SK-N-SH (cell line): ENCODE measurements around the gene MAPK10. TPM values are rescaled to one million over a fixed set of nuclear protein-coding genes. Genes with fewer than 3 reads are reported as not detected.

Experiments used
- CTCF ChIA-PET: fragments of 300-600, 350-600 bp; formaldehyde crosslinking; extraction: SDS; loops from one replicate; lab custom pipeline; 2021; lab: Yijun Ruan, JAX
- POLR2A ChIA-PET: fragments of 350-600 bp; sonication (Branson Sonifier 250); formaldehyde crosslinking; extraction: SDS; loops from one replicate; lab custom pipeline; 2020; ENCODE audit warnings: antibody characterized with exemption, inconsistent platforms; lab: Yijun Ruan, JAX
- DNase-seq: peaks from one replicate; pipeline ENCODE4 v3.0.0; 2012
- H2AFZ ChIP-seq: fragments of 200-600 bp; sonication (generic); 2 replicates; pipeline ENCODE4 v1.8.1; 2016; ENCODE audit warnings: antibody characterized with exemption, mild to moderate bottlenecking, low read depth
- H3F3A ChIP-seq: fragments of 200-600 bp; sonication (generic); replicated peaks from 2 replicates; pipeline ENCODE3; 2016; ENCODE audit warnings: antibody characterized with exemption, mild to moderate bottlenecking; ENCODE audit not compliant: insufficient read depth
- H3K27ac ChIP-seq, 2 experiments: fragments of 200-500 bp in 1 of 2; fragments of 200-600 bp in 1 of 2; sonication (Bioruptor generic) in 1 of 2; sonication (generic), shearing (Covaris generic) in 1 of 2; 2 replicates each; pipeline versions ENCODE4 v1.5.1 to v1.6.1; 2014 to 2016; ENCODE audit warnings: low read depth in 2 of 2, inconsistent platforms in 1 of 2, low read length in 1 of 2, mild to moderate bottlenecking in 1 of 2, mixed read lengths in 1 of 2
- H3K27me3 ChIP-seq: fragments of 200-600 bp; sonication (generic), shearing (Covaris generic); 2 replicates; pipeline ENCODE4 v1.6.1; 2016; ENCODE audit warnings: mixed run types; ENCODE audit not compliant: insufficient read depth
- H3K36me3 ChIP-seq, 2 experiments: fragments of 200-500 bp in 1 of 2; fragments of 200-600 bp in 1 of 2; sonication (Bioruptor generic) in 1 of 2; sonication (generic) in 1 of 2; replicated peaks in 1 of 2; 2 replicates each; pipeline versions ENCODE3 to v1.5.1; 2014 to 2016; ENCODE audit warnings: low read length in 1 of 2, mild to moderate bottlenecking in 1 of 2; ENCODE audit not compliant: insufficient read depth in 2 of 2, control insufficient read depth in 1 of 2
- H3K4me1 ChIP-seq, 2 experiments: fragments of 200-500 bp in 1 of 2; fragments of 200-600 bp in 1 of 2; sonication (Bioruptor generic) in 1 of 2; sonication (generic), shearing (Covaris generic) in 1 of 2; 2 replicates each; pipeline versions ENCODE4 v1.5.1 to v1.6.1; 2014 to 2016; ENCODE audit warnings: low read depth in 1 of 2, low read length in 1 of 2, mixed run types in 1 of 2; ENCODE audit not compliant: insufficient read depth in 2 of 2, control insufficient read depth in 1 of 2
- H3K4me2 ChIP-seq: fragments of 200-600 bp; sonication (generic), shearing (Covaris generic); 2 replicates; pipeline ENCODE4 v1.6.1; 2017; ENCODE audit warnings: mixed run types
- H3K4me3 ChIP-seq, 2 experiments: fragments of 200-500 bp in 1 of 2; fragments of 200-600 bp in 1 of 2; sonication (Bioruptor generic) in 1 of 2; sonication (generic), shearing (Covaris generic) in 1 of 2; 2 replicates each; pipeline versions ENCODE4 v1.5.1 to v1.8.1; 2014 to 2016; ENCODE audit warnings: low read depth in 2 of 2, inconsistent platforms in 1 of 2, low read length in 1 of 2, mild to moderate bottlenecking in 1 of 2, mixed read lengths in 1 of 2, moderate library complexity in 1 of 2
- H3K79me2 ChIP-seq: fragments of 200-600 bp; sonication (generic); 2 replicates; pipeline ENCODE4 v1.8.1; 2017; ENCODE audit warnings: mild to moderate bottlenecking; ENCODE audit not compliant: insufficient read depth
- H3K9ac ChIP-seq: fragments of 200-600 bp; sonication (generic); 2 replicates; pipeline ENCODE4 v1.6.1; 2017; ENCODE audit warnings: mixed run types
- H3K9me2 ChIP-seq: fragments of 200-600 bp; sonication (generic); 2 replicates; pipeline ENCODE4 v1.6.1; 2017; ENCODE audit warnings: mixed run types
- H3K9me3 ChIP-seq: fragments of 200-600 bp; sonication (generic); 2 replicates; pipeline ENCODE4 v1.6.1; 2017; ENCODE audit warnings: mixed run types, mild to moderate bottlenecking, moderate library complexity
- H4K20me1 ChIP-seq: fragments of 200-600 bp; sonication (generic); 2 replicates; pipeline ENCODE4 v1.6.1; 2017; ENCODE audit warnings: mild to moderate bottlenecking, mixed run types; ENCODE audit not compliant: insufficient read depth
- ELF1 ChIP-seq: IDR thresholded peaks from 2 replicates; pipeline ENCODE4 v1.4.0; 2012
- FOXJ3 ChIP-seq: sonication (generic); formaldehyde crosslinking; IDR thresholded peaks from 2 replicates; pipeline ENCODE4 v1.5.1; 2020; ENCODE audit warnings: mild to moderate bottlenecking, missing genetic modification reagents
- GABPA ChIP-seq: IDR thresholded peaks from 2 replicates; pipeline ENCODE4 v1.4.0; 2012; ENCODE audit warnings: low read depth, mild to moderate bottlenecking
- GATA2 ChIP-seq: sonication (generic); formaldehyde crosslinking; IDR thresholded peaks from 2 replicates; pipeline ENCODE4 v1.5.0; 2020; ENCODE audit warnings: mild to moderate bottlenecking, missing genetic modification reagents
- REST ChIP-seq: IDR thresholded peaks from 2 replicates; pipeline ENCODE4 v1.6.1; 2012; ENCODE audit warnings: mild to moderate bottlenecking, low read depth, low read length, moderate library complexity
- RXRA ChIP-seq: IDR thresholded peaks from 2 replicates; pipeline ENCODE4 v1.4.0; 2012; ENCODE audit warnings: low read depth, mild to moderate bottlenecking, borderline replicate concordance
- TAF1 ChIP-seq: IDR thresholded peaks from 2 replicates; pipeline ENCODE4 v1.6.1; 2012; ENCODE audit warnings: low read depth, mild to moderate bottlenecking, low read length, moderate library complexity, borderline replicate concordance
- TCF12 ChIP-seq: IDR thresholded peaks from 2 replicates; pipeline ENCODE4 v1.4.0; 2012
- TEAD4 ChIP-seq: IDR thresholded peaks from 2 replicates; pipeline ENCODE4 v1.4.0; 2012; ENCODE audit warnings: mild to moderate bottlenecking, borderline replicate concordance; ENCODE audit not compliant: insufficient read depth
- WGBS: methylation state at CpG from one replicate; pipeline ENCODE4 v1.1.6; 2017; ENCODE audit warnings: low lambda C conversion rate; 5-methylcytosine and 5-hydroxymethylcytosine counted together
- polyA plus RNA-seq, 3 experiments: library from polyadenylated mRNA; depleted of rRNA; stranded (reverse); fragments of >200 nt; gene quantifications; 2 replicates each; pipeline ENCODE4 v1.2.3, GENCODE V29; 2012
- TF ChIP-seq, protein P1 (sequence below): IDR thresholded peaks from 2 replicates; pipeline ENCODE4; 2012
- TF ChIP-seq, protein P2 (sequence below): fragments of 150-350 bp; IDR thresholded peaks from 2 replicates; pipeline ENCODE4 v1.6.1; 2016; ENCODE audit warnings: mild to moderate bottlenecking, low read depth, low read length

The MAPK10 gene
- polyA plus RNA-seq, 1 of the 3 experiments (the other 2 are of a cell fraction), result 8.1 TPM

DNA sequence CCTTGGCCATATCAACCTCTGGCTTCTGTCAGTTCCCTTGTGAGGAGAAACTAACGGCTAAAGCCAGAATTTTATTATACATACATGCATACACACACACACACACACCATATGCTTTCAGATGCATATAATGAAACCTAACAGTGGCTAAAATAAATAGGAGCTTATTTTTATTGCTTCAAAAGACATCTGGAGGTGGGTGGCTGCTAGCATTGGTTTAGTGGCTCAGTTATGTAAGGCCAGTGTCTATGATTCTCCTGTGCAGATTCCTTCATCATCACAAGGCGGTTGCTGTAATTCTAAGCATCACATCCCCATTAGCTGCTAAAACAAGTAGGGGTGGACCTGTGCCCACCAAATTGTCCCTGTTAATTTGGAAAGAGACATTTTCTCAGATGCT lies 110.8 kb downstream of the MAPK10 start:
- ChIA-PET CTCF (no interaction called here), POLR2A (no interaction called here)
- no peaks in the 10 kb centered on the region for H4K20me1 ChIP-seq
- H3K9ac ChIP-seq, result no peak overlapping the region
- H3K4me3 ChIP-seq, result no peak overlapping the region
- no peaks in the 10 kb centered on the region for H3K79me2 ChIP-seq
- no peak for DNase-seq
- H3K36me3 ChIP-seq, result no peaks in the 10 kb centered on the region
- TF ChIP-seq FOXJ3 (CRISPR knock-in tag) (no peak), GABPA (no peak)
- TF ChIP-seq, all 33 proteins: peak for 0
- Histone ChIP-seq H3K4me1 (no peaks in the 10 kb centered on the region), H3K27me3 (no peaks in the 10 kb centered on the region), H3F3A (peaks cover 4% of the 10 kb centered on the region), H3K9me2 (no peaks in the 10 kb centered on the region), H3K27ac (no peak overlapping the region), H3K4me2 (no peak overlapping the region), H3K9me3 (no peaks in the 10 kb centered on the region), H2AFZ (no peak overlapping the region)
- WGBS, result 96% methylated on average over 2 of the region's 2 CpGs

DNA sequence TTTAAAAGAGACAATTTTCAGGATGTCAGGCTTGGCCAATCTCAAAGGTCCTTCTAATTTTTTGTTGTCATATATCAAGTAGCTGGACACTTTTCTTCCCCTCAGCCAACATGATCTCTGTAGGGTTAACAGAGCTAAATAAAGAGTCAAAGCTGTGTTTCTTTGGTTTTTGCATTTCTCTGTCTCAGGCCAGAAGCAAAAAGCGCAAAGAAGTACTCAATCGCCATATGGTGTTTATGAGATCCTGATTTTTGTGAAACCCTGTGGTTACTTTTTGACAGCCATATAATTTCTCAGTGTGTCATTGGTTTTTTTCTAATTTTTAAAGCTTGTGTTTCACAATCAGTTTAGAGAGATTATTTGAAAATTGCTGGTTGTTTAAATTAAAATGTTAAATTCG lies 111.9 kb downstream of the MAPK10 start:
- WGBS, result 86% methylated on average over 3 of the region's 3 CpGs
- Histone ChIP-seq H3K4me3 (no peak overlapping the region), H3K27me3 (no peaks in the 10 kb centered on the region), H3K79me2 (no peaks in the 10 kb centered on the region), H3K27ac (no peak overlapping the region), H3F3A (peaks cover 4% of the 10 kb centered on the region), H4K20me1 (no peaks in the 10 kb centered on the region), H3K9me3 (no peaks in the 10 kb centered on the region), H2AFZ (no peak overlapping the region), H3K4me1 (no peaks in the 10 kb centered on the region), H3K4me2 (no peak overlapping the region), H3K9me2 (no peaks in the 10 kb centered on the region), H3K36me3 (no peaks in the 10 kb centered on the region), H3K9ac (no peak overlapping the region)
- ChIA-PET POLR2A (no interaction called here), CTCF (no interaction called here)
- no peak for DNase-seq
- TF ChIP-seq, protein P1, sequence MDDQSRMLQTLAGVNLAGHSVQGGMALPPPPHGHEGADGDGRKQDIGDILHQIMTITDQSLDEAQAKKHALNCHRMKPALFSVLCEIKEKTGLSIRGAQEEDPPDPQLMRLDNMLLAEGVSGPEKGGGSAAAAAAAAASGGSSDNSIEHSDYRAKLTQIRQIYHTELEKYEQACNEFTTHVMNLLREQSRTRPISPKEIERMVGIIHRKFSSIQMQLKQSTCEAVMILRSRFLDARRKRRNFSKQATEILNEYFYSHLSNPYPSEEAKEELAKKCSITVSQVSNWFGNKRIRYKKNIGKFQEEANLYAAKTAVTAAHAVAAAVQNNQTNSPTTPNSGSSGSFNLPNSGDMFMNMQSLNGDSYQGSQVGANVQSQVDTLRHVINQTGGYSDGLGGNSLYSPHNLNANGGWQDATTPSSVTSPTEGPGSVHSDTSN, result no peak
- no peak for TF ChIP-seq TCF12
- TF ChIP-seq RXRA, result no peak
- no peak for TF ChIP-seq REST
- TF ChIP-seq, protein P2, sequence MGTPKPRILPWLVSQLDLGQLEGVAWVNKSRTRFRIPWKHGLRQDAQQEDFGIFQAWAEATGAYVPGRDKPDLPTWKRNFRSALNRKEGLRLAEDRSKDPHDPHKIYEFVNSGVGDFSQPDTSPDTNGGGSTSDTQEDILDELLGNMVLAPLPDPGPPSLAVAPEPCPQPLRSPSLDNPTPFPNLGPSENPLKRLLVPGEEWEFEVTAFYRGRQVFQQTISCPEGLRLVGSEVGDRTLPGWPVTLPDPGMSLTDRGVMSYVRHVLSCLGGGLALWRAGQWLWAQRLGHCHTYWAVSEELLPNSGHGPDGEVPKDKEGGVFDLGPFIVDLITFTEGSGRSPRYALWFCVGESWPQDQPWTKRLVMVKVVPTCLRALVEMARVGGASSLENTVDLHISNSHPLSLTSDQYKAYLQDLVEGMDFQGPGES, result no peak
- no peak for TF ChIP-seq GATA2 (CRISPR knock-in tag)
- TF ChIP-seq TAF1, result no peak
- no peak for TF ChIP-seq ELF1
- no peak for TF ChIP-seq TEAD4
